Ectodermal cell (in vitro differentiated cells): ENCODE results near the gene IPO8.
"Not testable (repeated sequence)": the region's sequence is repeated elsewhere in the genome, so short reads cannot be mapped to it uniquely, and the experiment has no call there.

Source experiments
- H3K27ac ChIP-seq: 2 replicates; pipeline ENCODE4 v1.7.0; 2013; ENCODE audit warnings: mild to moderate bottlenecking, low read depth, low read length; ENCODE audit not compliant: insufficient read depth, poor library complexity, severe bottlenecking
- H3K27me3 ChIP-seq: 2 replicates; pipeline ENCODE4 v1.7.0; 2013; ENCODE audit warnings: mild to moderate bottlenecking, low read length; ENCODE audit not compliant: insufficient read depth, control insufficient read depth, poor library complexity, severe bottlenecking
- H3K36me3 ChIP-seq: one replicate; pipeline ENCODE4 v1.7.0; 2013; ENCODE audit warnings: low read length; ENCODE audit not compliant: control insufficient read depth, insufficient read depth
- H3K4me1 ChIP-seq: one replicate; pipeline ENCODE4 v1.7.0; 2013; ENCODE audit warnings: low read length; ENCODE audit not compliant: control insufficient read depth, insufficient read depth
- H3K4me3 ChIP-seq: 2 replicates; pipeline ENCODE4 v1.7.0; 2013; ENCODE audit warnings: low read depth, low read length, control low read depth; ENCODE audit not compliant: insufficient read depth
- H3K9me3 ChIP-seq: 2 replicates; pipeline ENCODE4 v1.7.0; 2013; ENCODE audit warnings: mild to moderate bottlenecking, low read length, moderate library complexity; ENCODE audit not compliant: control insufficient read depth
- WGBS, 2 experiments: methylation state at CpG; one replicate each; pipeline ENCODE4 v1.1.7; 2013; ENCODE audit warnings: missing lambda C conversion rate in 2 of 2; 5-methylcytosine and 5-hydroxymethylcytosine counted together

Gene IPO8

GRCh38 chr12:30631740-30632139 lies 63.9 kb downstream of the IPO8 start:
- Histone ChIP-seq H3K4me3 (no peak overlapping the region), H3K27ac (no peak overlapping the region), H3K36me3 (peaks cover 9% of the 10 kb centered on the region), H3K4me1 (no peaks in the 10 kb centered on the region), H3K9me3 (no peaks in the 10 kb centered on the region), H3K27me3 (no peaks in the 10 kb centered on the region)
- WGBS, 2 experiments, result 92 to 96% methylated on average over 5 to 6 of the region's 6 CpGs

GRCh38 chr12:30630979-30631285 lies 64.7 kb downstream of the IPO8 start:
- 92 to 98% methylated on average over 3 of the region's 3 CpGs for WGBS, 2 experiments
- H3K4me3 ChIP-seq, result no peak overlapping the region
- H3K4me1 ChIP-seq, result no peaks in the 10 kb centered on the region
- no peaks in the 10 kb centered on the region for H3K27me3 ChIP-seq
- no peak overlapping the region for H3K27ac ChIP-seq
- peaks cover 9% of the 10 kb centered on the region for H3K36me3 ChIP-seq
- no peaks in the 10 kb centered on the region for H3K9me3 ChIP-seq

- Histone ChIP-seq H3K4me1 (no peaks in the 10 kb centered on the region), H3K27me3 (no peaks in the 10 kb centered on the region), H3K27ac (no peak overlapping the region), H3K36me3 (peaks cover 9% of the 10 kb centered on the region), H3K4me3 (no peak overlapping the region), H3K9me3 (no peaks in the 10 kb centered on the region)
- WGBS, 2 experiments, result 86 to 95% methylated on average over 5 to 6 of the region's 6 CpGs
Measured at GRCh38 chr12:30630076-30630978, 65.3 kb downstream of the IPO8 start.

GRCh38 chr12:30626847-30627246 lies 68.8 kb downstream of the IPO8 start:
- H3K36me3 ChIP-seq, result peaks cover 9% of the 10 kb centered on the region
- 87 to 94% methylated on average over 3 of the region's 3 CpGs for WGBS, 2 experiments
- no peak overlapping the region for H3K27ac ChIP-seq
- no peaks in the 10 kb centered on the region for H3K4me1 ChIP-seq
- no peak overlapping the region for H3K4me3 ChIP-seq
- no peaks in the 10 kb centered on the region for H3K9me3 ChIP-seq
- H3K27me3 ChIP-seq, result no peaks in the 10 kb centered on the region

- Histone ChIP-seq H3K27me3 (no peaks in the 10 kb centered on the region), H3K9me3 (no peaks in the 10 kb centered on the region)
- WGBS, 2 experiments, result 96 to 98% methylated on average over 6 of the region's 6 CpGs
Measured at GRCh38 chr12:30624009-30624408, 71.7 kb downstream of the IPO8 start.

GRCh38 chr12:30622509-30622908 lies 73.2 kb downstream of the IPO8 start:
- Histone ChIP-seq H3K27ac (no peak overlapping the region), H3K4me3 (no peak overlapping the region), H3K4me1 (no peaks in the 10 kb centered on the region), H3K27me3 (no peaks in the 10 kb centered on the region), H3K36me3 (no peaks in the 10 kb centered on the region), H3K9me3 (no peaks in the 10 kb centered on the region)
- 100% methylated on average over 1 of the region's 1 CpG for WGBS, 2 experiments

More at GRCh38 chr12:30624009-30624408, 71.7 kb downstream of the IPO8 start:
- Histone ChIP-seq H3K4me1 (no peaks in the 10 kb centered on the region), H3K36me3 (no peaks in the 10 kb centered on the region), H3K4me3 (no peak overlapping the region), H3K27ac (no peak overlapping the region)

GRCh38 chr12:30621663-30622241 lies 73.9 kb downstream of the IPO8 start:
- not testable (repeated sequence) for H3K9me3 ChIP-seq, H3K4me3 ChIP-seq, H3K36me3 ChIP-seq, H3K27ac ChIP-seq, H3K27me3 ChIP-seq, H3K4me1 ChIP-seq
- 92 to 93% methylated on average over 4 of the region's 4 CpGs for WGBS, 2 experiments

- H3K27me3 ChIP-seq, result no peaks in the 10 kb centered on the region
- no peak overlapping the region for H3K4me3 ChIP-seq
- H3K36me3 ChIP-seq, result no peaks in the 10 kb centered on the region
- WGBS, 2 experiments, result 95 to 97% methylated on average over 4 to 5 of the region's 5 CpGs
- no peak overlapping the region for H3K27ac ChIP-seq
- no peaks in the 10 kb centered on the region for H3K9me3 ChIP-seq
- H3K4me1 ChIP-seq, result no peaks in the 10 kb centered on the region
Measured at GRCh38 chr12:30617346-30618016, 78.2 kb downstream of the IPO8 start.

GRCh38 chr12:30614031-30614430 lies 81.6 kb downstream of the IPO8 start:
- H3K9me3 ChIP-seq, result no peaks in the 10 kb centered on the region
- no peaks in the 10 kb centered on the region for H3K36me3 ChIP-seq
- H3K4me1 ChIP-seq, result no peaks in the 10 kb centered on the region
- no peaks in the 10 kb centered on the region for H3K27me3 ChIP-seq
- H3K27ac ChIP-seq, result no peak overlapping the region
- no peak overlapping the region for H3K4me3 ChIP-seq

GRCh38 chr12:30613119-30613830 lies 82.4 kb downstream of the IPO8 start:
- no peak overlapping the region for H3K4me3 ChIP-seq
- no peak overlapping the region for H3K27ac ChIP-seq
- no peaks in the 10 kb centered on the region for H3K27me3 ChIP-seq
- H3K4me1 ChIP-seq, result no peaks in the 10 kb centered on the region
- no peaks in the 10 kb centered on the region for H3K36me3 ChIP-seq
- 86 to 93% methylated on average over 2 of the region's 2 CpGs for WGBS, 2 experiments
- H3K9me3 ChIP-seq, result no peaks in the 10 kb centered on the region
